Measurements from ENCODE around the gene REV3L. TPM values are rescaled to one million over a fixed set of nuclear protein-coding genes. Genes with fewer than 3 reads are reported as not detected.
A peak's percentile ranks its signal among the peaks of the same experiment; 100 is the strongest.

The REV3L gene
- total RNA-seq, 1 donor from 2014 or later: 26.4 TPM

DNA sequence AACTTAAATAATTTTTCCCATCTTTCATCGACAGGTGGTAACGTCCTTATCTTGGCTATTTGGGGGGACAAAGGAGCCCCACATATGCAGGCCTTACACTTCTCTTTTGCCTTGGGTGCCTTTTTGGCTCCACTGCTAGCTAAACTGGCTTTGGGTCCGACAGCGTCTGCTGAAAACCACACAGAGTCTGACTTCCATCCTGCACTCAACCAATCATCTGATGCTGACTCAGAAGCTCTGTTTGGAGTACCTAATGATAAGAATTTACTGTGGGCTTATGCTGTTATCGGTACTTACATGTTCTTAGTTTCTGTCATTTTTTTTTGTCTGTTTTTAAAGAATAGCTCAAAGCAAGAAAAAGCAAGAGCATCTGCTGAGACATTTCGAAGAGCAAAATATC is 217.2 kb downstream of the REV3L start:
- TF ChIP-seq, protein P1, sequence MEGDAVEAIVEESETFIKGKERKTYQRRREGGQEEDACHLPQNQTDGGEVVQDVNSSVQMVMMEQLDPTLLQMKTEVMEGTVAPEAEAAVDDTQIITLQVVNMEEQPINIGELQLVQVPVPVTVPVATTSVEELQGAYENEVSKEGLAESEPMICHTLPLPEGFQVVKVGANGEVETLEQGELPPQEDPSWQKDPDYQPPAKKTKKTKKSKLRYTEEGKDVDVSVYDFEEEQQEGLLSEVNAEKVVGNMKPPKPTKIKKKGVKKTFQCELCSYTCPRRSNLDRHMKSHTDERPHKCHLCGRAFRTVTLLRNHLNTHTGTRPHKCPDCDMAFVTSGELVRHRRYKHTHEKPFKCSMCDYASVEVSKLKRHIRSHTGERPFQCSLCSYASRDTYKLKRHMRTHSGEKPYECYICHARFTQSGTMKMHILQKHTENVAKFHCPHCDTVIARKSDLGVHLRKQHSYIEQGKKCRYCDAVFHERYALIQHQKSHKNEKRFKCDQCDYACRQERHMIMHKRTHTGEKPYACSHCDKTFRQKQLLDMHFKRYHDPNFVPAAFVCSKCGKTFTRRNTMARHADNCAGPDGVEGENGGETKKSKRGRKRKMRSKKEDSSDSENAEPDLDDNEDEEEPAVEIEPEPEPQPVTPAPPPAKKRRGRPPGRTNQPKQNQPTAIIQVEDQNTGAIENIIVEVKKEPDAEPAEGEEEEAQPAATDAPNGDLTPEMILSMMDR (IDR thresholded peaks at IDR 0.05): no peak
- no peaks in the 10 kb centered on the region for H3K27me3 Mint-ChIP-seq (ENCODE audit: unreplicated experiment)
- no peaks in the 10 kb centered on the region for H3K9me3 Mint-ChIP-seq (ENCODE audit: unreplicated experiment)
- no peak overlapping the region for H3K4me3 Mint-ChIP-seq (ENCODE audit: unreplicated experiment)
- H3K4me1 Mint-ChIP-seq (ENCODE audit: unreplicated experiment): peaks cover 10% of the 10 kb centered on the region
- H3K36me3 Mint-ChIP-seq (ENCODE audit: unreplicated experiment): peaks cover 39% of the 10 kb centered on the region
- DNase-seq (ENCODE audit: extremely low spot score, unreplicated experiment): no peak
- H3K27ac Mint-ChIP-seq (ENCODE audit: unreplicated experiment): no peak overlapping the region

DNA sequence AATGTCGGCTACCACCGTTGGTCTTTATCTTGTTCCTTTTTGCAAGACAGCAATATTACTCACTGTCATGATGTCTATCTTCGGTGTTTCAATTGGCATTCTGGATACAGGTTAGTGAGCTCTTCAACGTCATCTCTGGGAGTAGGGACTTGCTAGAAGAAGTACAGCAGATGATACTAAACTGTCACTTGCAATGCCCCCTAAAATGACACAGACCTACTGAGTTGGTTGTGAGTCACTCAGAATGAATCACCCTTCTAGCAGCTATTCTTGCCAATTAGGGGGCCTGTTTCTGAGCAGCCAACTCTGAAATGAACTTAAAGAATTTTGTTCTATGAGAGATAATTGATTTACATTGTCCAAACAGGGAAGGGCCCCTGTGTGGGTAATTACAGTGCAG is 219.2 kb downstream of the REV3L start:
- Mint-ChIP-seq H3K4me1 (ENCODE audit: unreplicated experiment) (peaks cover 23% of the 10 kb centered on the region), H3K27me3 (ENCODE audit: unreplicated experiment) (no peaks in the 10 kb centered on the region), H3K9me3 (ENCODE audit: unreplicated experiment) (no peaks in the 10 kb centered on the region), H3K36me3 (ENCODE audit: unreplicated experiment) (peaks cover 31% of the 10 kb centered on the region), H3K27ac (ENCODE audit: unreplicated experiment) (no peak overlapping the region), H3K4me3 (ENCODE audit: unreplicated experiment) (no peak overlapping the region)
- TF ChIP-seq, protein P1 (IDR thresholded peaks at IDR 0.05): no peak
- DNase-seq (ENCODE audit: extremely low spot score, unreplicated experiment): no peak

DNA sequence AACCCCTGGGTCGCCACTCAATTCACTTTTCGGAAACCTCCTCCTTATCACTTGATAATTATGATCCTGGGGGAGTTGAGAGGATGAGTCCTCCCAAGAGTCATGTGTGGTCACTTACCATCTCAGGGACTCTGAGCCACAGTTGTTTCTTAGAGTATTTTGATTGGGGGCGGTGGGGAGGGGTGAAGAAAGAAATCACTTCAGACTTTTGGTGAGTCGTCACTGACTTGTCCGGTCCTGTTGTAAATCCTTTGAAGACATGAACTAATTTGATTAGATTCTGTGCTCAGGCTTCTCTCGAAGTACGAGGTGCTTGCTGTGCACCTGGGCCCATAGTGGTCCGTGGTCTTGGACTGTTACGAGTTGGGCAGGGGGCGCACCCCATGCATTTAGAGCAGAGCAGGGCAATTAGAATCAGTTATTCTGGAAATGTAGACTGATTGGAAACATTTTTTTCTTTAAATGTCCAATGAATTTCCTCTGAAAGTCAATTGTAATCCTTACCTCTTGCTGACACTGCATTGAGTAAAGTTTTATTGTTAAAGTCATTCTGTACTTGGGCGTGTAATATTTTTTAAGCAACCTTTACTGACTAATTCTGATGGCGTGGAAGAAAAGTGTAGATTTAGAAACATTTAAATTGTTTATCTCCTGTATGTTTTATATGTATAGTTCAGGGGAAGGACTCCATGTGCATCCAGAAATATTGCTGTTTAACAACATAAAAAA is 222.3 kb downstream of the REV3L start:
- TF ChIP-seq, protein P1 (IDR thresholded peaks at IDR 0.05): no peak
- Mint-ChIP-seq H3K27ac (ENCODE audit: unreplicated experiment) (no peak overlapping the region), H3K27me3 (ENCODE audit: unreplicated experiment) (peaks cover 9% of the 10 kb centered on the region), H3K9me3 (ENCODE audit: unreplicated experiment) (no peaks in the 10 kb centered on the region), H3K36me3 (ENCODE audit: unreplicated experiment) (peaks cover 9% of the 10 kb centered on the region), H3K4me1 (ENCODE audit: unreplicated experiment) (peaks cover 29% of the 10 kb centered on the region), H3K4me3 (ENCODE audit: unreplicated experiment) (peak overlapping the region; percentile 79)
- DNase-seq (ENCODE audit: extremely low spot score, unreplicated experiment): no peak

DNA sequence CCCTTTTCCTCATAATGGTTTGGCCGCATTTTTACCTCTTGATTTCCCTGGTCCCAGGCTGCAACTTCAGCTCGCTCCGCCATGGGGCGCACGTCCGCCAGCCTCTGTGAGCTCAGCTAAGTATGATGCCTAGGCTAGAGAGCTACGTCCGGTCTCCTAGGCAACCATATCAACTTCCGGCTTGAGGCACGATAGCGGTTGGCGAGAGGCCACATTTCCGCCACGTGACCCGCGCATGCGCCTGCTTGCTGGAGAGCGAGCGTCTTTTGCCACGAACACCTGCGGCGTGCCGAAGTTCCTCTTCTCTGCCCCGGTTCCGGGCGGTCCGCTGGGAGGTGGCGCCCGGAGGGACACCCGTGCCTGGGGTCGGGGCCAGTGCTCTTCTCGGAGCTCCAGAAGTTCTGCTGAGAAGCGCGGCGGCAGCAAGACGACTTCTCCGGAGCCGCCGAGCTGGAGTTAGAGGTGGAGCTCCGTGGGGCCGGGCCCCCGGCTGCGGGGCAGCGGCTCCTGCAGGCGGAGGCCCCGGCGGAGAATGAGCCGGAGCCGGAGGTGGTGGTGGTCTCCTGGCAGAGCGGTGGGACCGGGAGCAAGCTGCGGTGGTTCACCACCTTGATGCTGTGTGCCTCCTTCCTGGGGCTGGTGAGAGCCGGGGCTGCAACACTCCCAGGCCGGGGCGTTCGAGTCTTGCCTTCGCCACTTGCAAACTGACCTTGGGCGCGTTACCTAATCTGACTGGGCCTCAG is 223.8 kb downstream of the REV3L start:
- DNase-seq (ENCODE audit: extremely low spot score, unreplicated experiment): peak; percentile 99
- peaks cover 29% of the 10 kb centered on the region for H3K4me1 Mint-ChIP-seq (ENCODE audit: unreplicated experiment)
- peaks cover 6% of the 10 kb centered on the region for H3K36me3 Mint-ChIP-seq (ENCODE audit: unreplicated experiment)

More for the DNA sequence above, 223.8 kb downstream of the REV3L start:
- H3K27me3 Mint-ChIP-seq (ENCODE audit: unreplicated experiment): peaks cover 21% of the 10 kb centered on the region
- TF ChIP-seq, protein P1 (IDR thresholded peaks at IDR 0.05): peak; percentile 89
- no peaks in the 10 kb centered on the region for H3K9me3 Mint-ChIP-seq (ENCODE audit: unreplicated experiment)
- peak overlapping the region; percentile 79 for H3K4me3 Mint-ChIP-seq (ENCODE audit: unreplicated experiment)
- H3K27ac Mint-ChIP-seq (ENCODE audit: unreplicated experiment): peak overlapping the region; percentile 74

Data from osteocyte (in vitro differentiated cells).